Stomach smooth muscle (tissue), 2 donors: ENCODE measurements around the gene NAALADL1.
A peak's percentile ranks its signal among the peaks of the same experiment; 100 is the strongest.

Experiments used
- H3K27ac ChIP-seq: one replicate; pipeline ENCODE4 v1.7.0; 2013; ENCODE audit warnings: mild to moderate bottlenecking, low read length, inconsistent platforms
- H3K27me3 ChIP-seq, 2 donors: one replicate each; pipeline ENCODE4 v1.7.0; 2013; ENCODE audit warnings: low read length in 2 of 2; ENCODE audit not compliant: insufficient read depth in 2 of 2, control insufficient read depth in 1 of 2
- H3K36me3 ChIP-seq, 2 donors: one replicate each; pipeline ENCODE4 v1.7.0; 2013; ENCODE audit warnings: low read length in 2 of 2; ENCODE audit not compliant: control insufficient read depth in 2 of 2, insufficient read depth in 2 of 2
- H3K4me1 ChIP-seq: one replicate; pipeline ENCODE4 v1.7.0; 2013; ENCODE audit warnings: low read length; ENCODE audit not compliant: control insufficient read depth, insufficient read depth
- H3K4me3 ChIP-seq, 2 donors: one replicate each; pipeline ENCODE4 v1.7.0; 2013; ENCODE audit warnings: low read length in 2 of 2
- H3K9ac ChIP-seq, 2 donors: one replicate each; pipeline ENCODE4 v1.7.0; 2013; ENCODE audit warnings: low read length in 2 of 2, mild to moderate bottlenecking in 1 of 2
- H3K9me3 ChIP-seq, 2 donors: one replicate each; pipeline ENCODE4 v1.7.0; 2013; ENCODE audit warnings: low read length in 2 of 2; ENCODE audit not compliant: control insufficient read depth in 2 of 2
- donor health status: healthy.
- donor health status: Pancreatic carcinoma.

The NAALADL1 gene

DNA sequence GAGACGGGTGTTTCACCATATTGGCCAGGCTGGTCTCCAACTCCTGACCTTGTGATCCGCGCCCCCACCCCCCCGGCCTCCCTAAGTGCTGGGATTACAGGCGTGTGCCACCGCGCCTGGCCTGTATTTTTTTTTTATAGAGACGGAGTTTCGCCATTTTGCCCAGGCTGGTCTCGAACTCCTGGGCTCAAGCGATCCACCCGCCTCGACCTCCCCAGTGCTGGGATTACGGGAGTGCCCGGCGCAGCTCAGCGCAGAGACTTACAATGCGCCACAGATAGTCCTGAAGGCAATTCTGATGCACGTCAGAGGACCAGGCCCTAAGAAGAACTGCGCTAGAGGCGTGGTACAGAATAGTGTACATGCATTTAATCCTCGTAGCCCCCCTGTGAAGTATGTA is 37.1 kb upstream of the NAALADL1 start:
- Histone ChIP-seq H3K4me1 (peaks cover 10% of the 10 kb centered on the region), H3K9ac (peak overlapping the region; percentile 80 to 82), H3K27me3 (no peaks in the 10 kb centered on the region), H3K9me3 (no peaks in the 10 kb centered on the region), H3K27ac (peak overlapping the region; percentile 75), H3K36me3 (peaks cover 0 to 5% of the 10 kb centered on the region in 2 donors), H3K4me3 (peak overlapping the region; percentile 75 to 85)

DNA sequence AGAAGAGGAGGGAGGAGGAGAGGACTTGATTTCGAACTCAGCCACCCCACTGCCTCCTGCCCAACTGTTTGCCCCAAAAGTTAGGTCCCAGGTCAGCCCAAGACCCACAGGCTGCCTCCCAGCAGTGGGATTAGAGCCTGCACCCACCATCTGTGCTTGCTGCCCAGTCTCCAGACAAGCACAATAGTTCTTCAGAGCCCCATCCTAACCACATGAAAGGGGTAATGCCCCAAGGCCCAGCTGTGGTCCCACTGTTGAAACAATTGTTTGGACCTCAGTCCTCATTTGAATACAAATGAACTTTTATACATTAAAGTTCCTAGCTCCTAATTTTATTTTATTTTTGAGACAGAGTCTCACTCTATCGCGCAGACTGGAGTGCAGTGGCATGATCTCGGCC is 32.3 kb upstream of the NAALADL1 start:
- Histone ChIP-seq H3K4me3 (no peak overlapping the region), H3K27me3 (no peaks in the 10 kb centered on the region), H3K27ac (no peak overlapping the region), H3K4me1 (peaks cover 2% of the 10 kb centered on the region), H3K9me3 (no peaks in the 10 kb centered on the region), H3K9ac (no peak overlapping the region), H3K36me3 (peaks cover 23 to 31% of the 10 kb centered on the region in 2 donors)

DNA sequence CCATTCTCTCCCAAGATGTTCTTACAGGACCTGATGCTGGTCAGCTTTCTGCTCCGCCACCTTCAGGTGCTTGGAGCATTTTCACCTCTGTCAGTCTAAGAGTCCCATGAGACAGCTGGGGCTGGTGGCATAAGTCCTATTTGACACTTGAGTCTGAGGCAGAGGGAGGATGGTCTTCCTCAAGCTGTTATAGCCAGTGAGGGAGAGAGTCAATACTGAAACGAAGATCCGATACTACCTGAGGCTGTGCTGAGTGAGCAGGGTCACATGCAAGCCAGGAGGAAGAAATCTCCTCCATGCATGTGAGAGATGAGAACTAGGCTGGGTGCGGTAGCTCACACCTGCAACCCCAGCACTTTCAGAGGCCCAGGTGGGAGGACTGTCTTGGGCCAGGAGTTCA is 31.3 kb upstream of the NAALADL1 start:
- H3K4me1 ChIP-seq = peaks cover 10% of the 10 kb centered on the region
- H3K27ac ChIP-seq = no peak overlapping the region
- no peaks in the 10 kb centered on the region for H3K27me3 ChIP-seq
- H3K4me3 ChIP-seq = no peak overlapping the region
- H3K36me3 ChIP-seq = peaks cover 28 to 35% of the 10 kb centered on the region in 2 donors
- H3K9me3 ChIP-seq = no peaks in the 10 kb centered on the region
- no peak overlapping the region for H3K9ac ChIP-seq

DNA sequence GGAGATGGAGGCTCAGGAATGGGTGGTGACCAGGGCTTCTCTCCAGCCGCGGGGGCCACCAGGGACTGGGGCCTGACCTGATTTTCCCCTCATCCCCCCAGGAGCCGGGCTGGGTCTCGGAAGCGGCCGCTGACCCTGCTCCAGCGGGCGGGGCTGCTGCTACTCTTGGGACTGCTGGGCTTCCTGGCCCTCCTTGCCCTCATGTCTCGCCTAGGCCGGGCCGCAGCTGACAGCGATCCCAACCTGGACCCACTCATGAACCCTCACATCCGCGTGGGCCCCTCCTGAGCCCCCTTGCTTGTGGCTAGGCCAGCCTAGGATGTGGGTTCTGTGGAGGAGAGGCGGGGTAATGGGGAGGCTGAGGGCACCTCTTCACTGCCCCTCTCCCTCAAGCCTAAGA is 29.5 kb upstream of the NAALADL1 start:
- Histone ChIP-seq H3K4me3 (no peak overlapping the region), H3K9ac (no peak overlapping the region), H3K36me3 (peaks cover 28 to 35% of the 10 kb centered on the region in 2 donors), H3K9me3 (no peaks in the 10 kb centered on the region), H3K4me1 (peaks cover 21% of the 10 kb centered on the region), H3K27ac (no peak overlapping the region), H3K27me3 (no peaks in the 10 kb centered on the region)

DNA sequence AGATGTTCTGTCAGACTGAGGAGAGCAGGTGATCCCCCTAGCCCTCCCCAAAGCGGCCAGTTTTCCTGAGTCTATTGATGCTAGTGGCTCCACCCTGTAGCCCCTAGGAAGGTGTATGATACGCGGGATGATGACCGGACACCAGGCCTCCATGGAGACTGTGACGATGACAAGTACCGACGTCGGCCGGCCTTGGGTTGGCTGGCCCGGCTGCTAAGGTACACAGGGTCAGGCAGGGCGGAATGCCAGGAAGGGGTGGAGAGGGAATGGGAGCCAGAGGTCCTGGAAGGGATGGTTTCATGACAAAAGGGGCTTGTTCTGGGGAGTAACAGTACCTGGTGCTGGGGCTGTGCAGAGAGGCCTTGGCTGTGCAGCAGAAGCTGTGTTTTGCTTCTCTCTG is 28.9 kb upstream of the NAALADL1 start:
- Histone ChIP-seq H3K36me3 (peaks cover 28 to 35% of the 10 kb centered on the region in 2 donors), H3K9ac (no peak overlapping the region)

DNA sequence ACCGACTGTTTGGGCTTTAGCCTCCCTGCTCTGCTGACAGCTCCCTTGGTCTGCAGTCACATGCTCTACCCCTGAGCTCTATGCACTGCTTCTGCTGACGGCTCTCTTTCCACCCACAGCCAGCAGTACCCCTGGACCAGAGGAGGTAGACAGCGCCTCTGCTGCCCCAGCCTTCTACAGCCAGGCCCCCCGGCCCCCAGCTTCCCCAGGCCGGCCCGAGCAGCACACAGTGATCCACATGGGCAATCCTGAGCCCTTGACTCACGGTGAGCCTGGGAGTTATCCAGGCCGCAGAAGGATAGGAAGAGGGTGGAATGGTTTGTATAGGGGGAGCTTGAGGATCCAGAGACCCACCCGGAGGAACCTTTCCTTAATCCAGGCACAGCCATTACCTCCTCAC is 28.5 kb upstream of the NAALADL1 start:
- Histone ChIP-seq H3K27me3 (no peaks in the 10 kb centered on the region), H3K27ac (no peak overlapping the region), H3K9me3 (no peaks in the 10 kb centered on the region), H3K36me3 (peaks cover 28 to 35% of the 10 kb centered on the region in 2 donors), H3K9ac (no peak overlapping the region), H3K4me3 (no peak overlapping the region), H3K4me1 (peaks cover 21% of the 10 kb centered on the region)

More for the DNA sequence above, 28.9 kb upstream of the NAALADL1 start:
- H3K27ac ChIP-seq = no peak overlapping the region
- H3K27me3 ChIP-seq = no peaks in the 10 kb centered on the region
- H3K4me1 ChIP-seq = peaks cover 21% of the 10 kb centered on the region
- no peaks in the 10 kb centered on the region for H3K9me3 ChIP-seq
- H3K4me3 ChIP-seq = no peak overlapping the region

DNA sequence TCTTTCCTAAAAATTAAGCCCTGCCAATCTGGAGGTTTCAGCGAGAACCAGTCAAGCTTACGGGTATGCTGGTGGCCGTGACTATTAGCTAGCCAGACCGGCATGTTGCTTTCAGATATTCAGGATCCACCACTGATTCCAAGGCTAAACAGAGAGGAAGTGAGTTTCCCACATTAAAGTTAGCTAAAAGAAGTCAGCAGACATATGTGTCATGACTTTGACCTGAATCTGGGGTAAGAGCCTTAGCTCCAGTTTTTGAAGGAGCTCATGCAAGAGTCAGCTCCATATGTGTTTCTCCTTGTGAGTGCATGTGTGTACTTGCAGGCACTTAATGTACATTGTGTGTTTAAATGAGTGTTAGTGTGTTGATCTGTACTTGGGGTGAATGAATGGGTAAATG is 27.1 kb upstream of the NAALADL1 start:
- H3K4me3 ChIP-seq = no peak overlapping the region
- no peaks in the 10 kb centered on the region for H3K27me3 ChIP-seq
- H3K27ac ChIP-seq = no peak overlapping the region
- no peaks in the 10 kb centered on the region for H3K9me3 ChIP-seq
- H3K4me1 ChIP-seq = peaks cover 21% of the 10 kb centered on the region
- peaks cover 28 to 35% of the 10 kb centered on the region in 2 donors for H3K36me3 ChIP-seq
- no peak overlapping the region for H3K9ac ChIP-seq

DNA sequence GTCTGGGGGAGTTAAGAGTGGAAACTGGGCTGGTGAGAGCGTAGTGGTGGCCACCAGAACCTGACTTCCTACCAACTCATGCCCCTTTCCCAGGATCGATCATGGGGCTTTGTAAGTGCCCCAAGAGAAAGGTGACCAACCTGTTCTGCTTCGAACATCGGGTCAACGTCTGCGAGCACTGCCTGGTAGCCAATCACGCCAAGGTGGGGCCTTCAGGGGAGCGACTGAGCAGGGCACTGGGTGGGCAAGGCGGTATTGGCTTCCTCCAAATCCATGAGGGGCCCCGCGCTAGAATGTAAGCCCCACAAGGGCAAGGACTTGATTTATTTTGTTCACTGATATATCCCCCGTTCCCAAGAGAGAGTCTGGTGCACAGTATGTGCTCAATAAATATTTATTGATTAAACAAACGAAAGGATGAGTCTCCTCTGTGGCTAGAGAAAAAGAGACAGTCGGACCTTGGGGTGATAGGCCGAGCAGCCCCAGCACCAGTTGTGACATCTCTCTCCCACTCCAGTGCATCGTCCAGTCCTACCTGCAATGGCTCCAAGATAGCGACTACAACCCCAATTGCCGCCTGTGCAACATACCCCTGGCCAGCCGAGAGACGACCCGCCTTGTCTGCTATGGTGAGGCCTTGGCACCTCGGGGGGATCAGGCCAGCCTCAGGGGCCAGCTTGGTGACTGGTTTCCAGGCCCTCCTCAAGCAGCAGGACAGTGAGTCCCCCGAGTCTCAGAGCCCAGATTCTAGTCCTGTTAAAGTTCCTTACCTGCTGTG is 26.4 kb upstream of the NAALADL1 start:
- peak overlapping the region; percentile 80 for H3K27ac ChIP-seq
- H3K9ac ChIP-seq = peak overlapping the region; percentile 77 to 88
- no peaks in the 10 kb centered on the region for H3K27me3 ChIP-seq
- H3K4me1 ChIP-seq = peaks cover 21% of the 10 kb centered on the region
- H3K4me3 ChIP-seq = peak overlapping the region; percentile 79 to 85
- no peaks in the 10 kb centered on the region for H3K9me3 ChIP-seq
- peaks cover 28 to 35% of the 10 kb centered on the region in 2 donors for H3K36me3 ChIP-seq

DNA sequence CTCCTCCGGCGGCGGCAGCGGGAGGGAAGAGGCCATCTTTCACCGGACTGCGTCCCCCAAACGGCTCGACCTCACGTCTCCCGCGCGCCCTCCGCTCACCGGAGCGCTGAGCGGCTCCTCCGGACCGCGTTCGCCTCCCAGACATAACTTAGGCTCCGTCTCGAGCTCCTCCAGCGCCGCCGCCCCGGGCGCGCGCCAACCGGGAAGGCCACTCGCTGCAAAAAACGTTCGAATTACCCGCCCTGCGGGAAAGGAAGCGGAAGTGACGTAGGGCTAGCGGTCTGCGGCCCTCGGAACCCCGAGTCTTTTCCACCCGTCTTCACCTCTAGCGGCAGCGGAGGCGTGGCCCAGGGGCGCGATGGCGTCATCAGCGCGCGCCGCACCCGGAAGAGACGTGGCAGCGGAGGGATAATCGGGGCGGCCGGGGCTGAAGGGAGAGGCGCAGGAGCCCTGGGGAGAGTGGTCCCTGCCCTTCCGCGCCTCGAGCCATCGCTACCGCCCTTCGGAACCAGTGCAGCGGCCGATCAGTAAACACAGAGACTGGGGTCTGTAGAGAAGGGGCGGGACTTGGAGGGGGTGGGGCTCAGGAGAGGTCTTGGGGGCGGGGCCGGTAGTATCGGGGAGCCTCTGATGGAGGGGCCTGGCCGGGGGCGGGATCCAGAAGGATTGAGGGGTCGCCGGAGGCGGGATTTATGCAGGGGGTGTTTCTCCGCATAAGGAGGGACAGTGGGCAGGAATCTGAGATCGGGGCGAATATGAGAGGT is 25.7 kb upstream of the NAALADL1 start, which contains the start of the genes CDCA5 and ZFPL1:
Gene CDCA5, minus strand, starts transcription at position 207 of the 764 bp plus-strand sequence. Its CDS starts 62 bp downstream, at position 145.
Gene ZFPL1, plus strand, starts transcription at position 389 of the 764 bp plus-strand sequence. CDS start 477 bp downstream, outside the sequence.
- H3K36me3 ChIP-seq = peaks cover 27 to 32% of the 10 kb centered on the region in 2 donors
- no peaks in the 10 kb centered on the region for H3K9me3 ChIP-seq
- peak within 1 kb of the TSS; percentile 80 for H3K27ac ChIP-seq
- H3K27me3 ChIP-seq = no peaks in the 10 kb centered on the region
- H3K4me3 ChIP-seq = peak within 1 kb of the TSS; percentile 79 to 85
- peak within 1 kb of the TSS; percentile 77 to 88 for H3K9ac ChIP-seq
- peaks cover 21% of the 10 kb centered on the region for H3K4me1 ChIP-seq

DNA sequence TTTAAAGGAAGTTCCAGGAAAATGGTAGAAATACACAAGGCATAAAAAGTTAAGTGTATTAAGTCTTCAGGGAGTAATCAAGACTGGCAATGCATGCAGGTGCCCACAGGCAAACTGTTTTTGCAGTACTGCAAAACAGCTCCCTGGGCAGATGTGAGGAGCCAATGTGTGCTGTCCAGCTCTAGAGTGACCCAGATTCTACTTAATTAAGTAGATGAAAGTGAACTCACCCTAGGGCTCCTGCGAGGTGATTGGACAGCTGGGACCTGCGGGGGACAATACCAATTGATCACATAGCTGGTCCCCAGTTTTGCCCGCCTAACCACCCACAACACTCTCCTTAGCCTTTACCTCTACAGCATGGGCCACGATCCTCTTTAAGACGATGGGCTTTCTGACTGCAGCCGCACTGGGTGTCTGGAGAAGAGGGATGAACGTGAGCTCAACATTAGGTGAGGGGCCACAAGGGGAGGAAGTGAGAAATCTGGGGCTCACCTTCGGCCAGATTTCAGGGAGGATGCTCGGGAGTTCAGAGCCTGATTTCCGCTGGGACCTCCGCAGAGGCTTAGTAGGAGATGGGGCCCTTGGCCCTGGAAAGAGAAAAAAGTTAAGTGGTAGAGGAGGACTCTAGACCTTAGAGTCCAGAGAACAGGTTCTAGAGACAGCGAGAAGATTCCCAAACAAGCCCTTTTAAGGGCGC is 24.9 kb upstream of the NAALADL1 start:
- H3K4me1 ChIP-seq = peaks cover 21% of the 10 kb centered on the region
- peaks cover 19 to 26% of the 10 kb centered on the region in 2 donors for H3K36me3 ChIP-seq
- peak overlapping the region in 1 of 2 donors; percentile 77 for H3K9ac ChIP-seq
- H3K4me3 ChIP-seq = peak overlapping the region; percentile 67 to 85
- H3K27ac ChIP-seq = peak overlapping the region; percentile 80
- H3K9me3 ChIP-seq = no peaks in the 10 kb centered on the region
- no peaks in the 10 kb centered on the region for H3K27me3 ChIP-seq
